ENCODE data around the gene NFATC3. TPM values are rescaled to one million over a fixed set of nuclear protein-coding genes. Genes with fewer than 3 reads are reported as not detected.

Gene NFATC3
- polyA plus RNA-seq, 12 donors, result 28.3 to 34.3 (median 30.7) TPM; not detected in 1

- no peak for DNase-seq
Observed at GRCh38 chr16:68070806-68071517, 14.2 kb upstream of the NFATC3 start.

- no peak for DNase-seq
Observed at GRCh38 chr16:68071518-68071901, 13.7 kb upstream of the NFATC3 start.

GRCh38 chr16:68072038-68072695 lies 13.0 kb upstream of the NFATC3 start:
- DNase-seq, result no peak

- DNase-seq, result no peak
Observed at GRCh38 chr16:68073902-68074760, 11.0 kb upstream of the NFATC3 start.

GRCh38 chr16:68074850-68075555 lies 10.2 kb upstream of the NFATC3 start:
- no peak for DNase-seq

GRCh38 chr16:68075980-68076379 lies 9.2 kb upstream of the NFATC3 start:
- DNase-seq, result no peak

- DNase-seq, result no peak
Observed at GRCh38 chr16:68076560-68076959, 8.6 kb upstream of the NFATC3 start.

GRCh38 chr16:68077866-68078700 lies 7.1 kb upstream of the NFATC3 start:
- no peak for DNase-seq

- DNase-seq, result no peak
Observed at GRCh38 chr16:68078701-68079375, 6.3 kb upstream of the NFATC3 start.

GRCh38 chr16:68079376-68079625 lies 5.9 kb upstream of the NFATC3 start:
- no peak for DNase-seq

- peak; percentile 46 for DNase-seq
Observed at GRCh38 chr16:68079626-68080344, 5.4 kb upstream of the NFATC3 start.

- DNase-seq, result no peak
Observed at GRCh38 chr16:68081861-68082628, 3.1 kb upstream of the NFATC3 start.

GRCh38 chr16:68082629-68083238 lies 2.4 kb upstream of the NFATC3 start:
- DNase-seq, result no peak

- no peak for DNase-seq
Observed at GRCh38 chr16:68083239-68083781, 1.9 kb upstream of the NFATC3 start.

- DNase-seq, result no peak
Observed at GRCh38 chr16:68083861-68084503, 1.2 kb upstream of the NFATC3 start.

- DNase-seq, result peak; percentile 91
Observed at GRCh38 chr16:68084504-68085258, 489 bp upstream of the NFATC3 start.

GRCh38 chr16:68086336-68086841 lies 1.2 kb downstream of the NFATC3 start:
- no peak for DNase-seq
